Measurements from ENCODE around the gene MTARC2. TPM values are rescaled to one million over a fixed set of nuclear protein-coding genes. Genes with fewer than 3 reads are reported as not detected.

The MTARC2 gene
- total RNA-seq, 1 donor from 2014 or later = not detected

- no peak for DNase-seq
- peaks cover 63% of the 10 kb centered on the region for H3K27me3 Mint-ChIP-seq
- H3K36me3 Mint-ChIP-seq (ENCODE audit: low read depth) = no peaks in the 10 kb centered on the region
- no peaks in the 10 kb centered on the region for H3K9me3 Mint-ChIP-seq
- peak within 1 kb of the TSS; percentile 1 for H3K27ac Mint-ChIP-seq
- no peaks in the 10 kb centered on the region for H3K4me1 Mint-ChIP-seq
- no peak within 1 kb of the TSS for H3K4me3 Mint-ChIP-seq
- intact Hi-C loops (cut with micrococcal nuclease) = no loop called here
Observed at GRCh38 chr1:220786337-220787068, 38.4 kb downstream of the MTARC2 start, which contains the start of gene MTARC1. Gene MTARC1 (plus strand): TSS chr1:220786913. CDS start chr1:220786945, 32 bp downstream.

- Mint-ChIP-seq H3K4me3 (no peak overlapping the region), H3K27me3 (peaks cover 63% of the 10 kb centered on the region)
- intact Hi-C loops (cut with micrococcal nuclease) = no loop called here
Observed at GRCh38 chr1:220787069-220787619, 39.0 kb downstream of the MTARC2 start.

GRCh38 chr1:220788900-220789299, 40.8 kb downstream of the MTARC2 start:
- Mint-ChIP-seq H3K4me3 (no peak overlapping the region), H3K4me1 (no peaks in the 10 kb centered on the region), H3K27ac (no peak overlapping the region), H3K36me3 (ENCODE audit: low read depth) (no peaks in the 10 kb centered on the region), H3K9me3 (no peaks in the 10 kb centered on the region), H3K27me3 (peaks cover 53% of the 10 kb centered on the region)
- intact Hi-C loops (cut with micrococcal nuclease) = no loop called here
- DNase-seq = no peak

More at GRCh38 chr1:220787069-220787619, 39.0 kb downstream of the MTARC2 start:
- H3K36me3 Mint-ChIP-seq (ENCODE audit: low read depth) = no peaks in the 10 kb centered on the region
- no peaks in the 10 kb centered on the region for H3K4me1 Mint-ChIP-seq
- DNase-seq = no peak
- H3K9me3 Mint-ChIP-seq = no peaks in the 10 kb centered on the region
- H3K27ac Mint-ChIP-seq = no peak overlapping the region

GRCh38 chr1:220789532-220790147, 41.5 kb downstream of the MTARC2 start:
- H3K27ac Mint-ChIP-seq = no peak overlapping the region
- no peaks in the 10 kb centered on the region for H3K4me1 Mint-ChIP-seq
- no peak overlapping the region for H3K4me3 Mint-ChIP-seq
- no peaks in the 10 kb centered on the region for H3K36me3 Mint-ChIP-seq (ENCODE audit: low read depth)
- H3K27me3 Mint-ChIP-seq = peaks cover 48% of the 10 kb centered on the region
- H3K9me3 Mint-ChIP-seq = no peaks in the 10 kb centered on the region
- intact Hi-C loops (cut with micrococcal nuclease) = no loop called here
- DNase-seq = no peak

- Mint-ChIP-seq H3K27ac (no peak overlapping the region), H3K27me3 (peaks cover 32% of the 10 kb centered on the region), H3K9me3 (no peaks in the 10 kb centered on the region), H3K36me3 (ENCODE audit: low read depth) (no peaks in the 10 kb centered on the region), H3K4me1 (no peaks in the 10 kb centered on the region), H3K4me3 (no peak overlapping the region)
- intact Hi-C loops (cut with micrococcal nuclease) = no loop called here
- no peak for DNase-seq
Observed at GRCh38 chr1:220791285-220791684, 43.2 kb downstream of the MTARC2 start.

GRCh38 chr1:220791956-220792355, 43.8 kb downstream of the MTARC2 start:
- Mint-ChIP-seq H3K27ac (no peak overlapping the region), H3K4me1 (no peaks in the 10 kb centered on the region), H3K4me3 (no peak overlapping the region), H3K36me3 (ENCODE audit: low read depth) (no peaks in the 10 kb centered on the region), H3K27me3 (peaks cover 29% of the 10 kb centered on the region), H3K9me3 (no peaks in the 10 kb centered on the region)
- intact Hi-C loops (cut with micrococcal nuclease) = no loop called here
- DNase-seq = no peak

GRCh38 chr1:220796530-220796929, 48.4 kb downstream of the MTARC2 start:
- intact Hi-C loops (cut with micrococcal nuclease) = no loop called here
- DNase-seq = no peak
- Mint-ChIP-seq H3K27me3 (peaks cover 2% of the 10 kb centered on the region), H3K36me3 (ENCODE audit: low read depth) (no peaks in the 10 kb centered on the region), H3K4me3 (no peak overlapping the region), H3K4me1 (no peaks in the 10 kb centered on the region), H3K9me3 (no peaks in the 10 kb centered on the region), H3K27ac (no peak overlapping the region)

GRCh38 chr1:220797044-220797443, 48.9 kb downstream of the MTARC2 start:
- no peaks in the 10 kb centered on the region for H3K36me3 Mint-ChIP-seq (ENCODE audit: low read depth)
- DNase-seq = no peak
- intact Hi-C loops (cut with micrococcal nuclease) = no loop called here
- no peaks in the 10 kb centered on the region for H3K9me3 Mint-ChIP-seq
- no peaks in the 10 kb centered on the region for H3K4me1 Mint-ChIP-seq
- no peak overlapping the region for H3K4me3 Mint-ChIP-seq
- no peaks in the 10 kb centered on the region for H3K27me3 Mint-ChIP-seq
- H3K27ac Mint-ChIP-seq = no peak overlapping the region

GRCh38 chr1:220797553-220797952, 49.4 kb downstream of the MTARC2 start:
- H3K36me3 Mint-ChIP-seq (ENCODE audit: low read depth) = no peaks in the 10 kb centered on the region
- no peak overlapping the region for H3K4me3 Mint-ChIP-seq
- no peak overlapping the region for H3K27ac Mint-ChIP-seq
- H3K4me1 Mint-ChIP-seq = no peaks in the 10 kb centered on the region
- no peak for DNase-seq
- H3K9me3 Mint-ChIP-seq = no peaks in the 10 kb centered on the region
- intact Hi-C loops (cut with micrococcal nuclease) = no loop called here
- H3K27me3 Mint-ChIP-seq = no peaks in the 10 kb centered on the region

GRCh38 chr1:220798338-220798737, 50.2 kb downstream of the MTARC2 start:
- H3K4me1 Mint-ChIP-seq = no peaks in the 10 kb centered on the region
- intact Hi-C loops (cut with micrococcal nuclease) = no loop called here
- DNase-seq = no peak
- H3K9me3 Mint-ChIP-seq = no peaks in the 10 kb centered on the region
- no peak overlapping the region for H3K27ac Mint-ChIP-seq
- H3K36me3 Mint-ChIP-seq (ENCODE audit: low read depth) = no peaks in the 10 kb centered on the region
- H3K4me3 Mint-ChIP-seq = no peak overlapping the region
- H3K27me3 Mint-ChIP-seq = no peaks in the 10 kb centered on the region

- Mint-ChIP-seq H3K27ac (no peak overlapping the region), H3K4me3 (no peak overlapping the region), H3K9me3 (no peaks in the 10 kb centered on the region), H3K36me3 (ENCODE audit: low read depth) (no peaks in the 10 kb centered on the region), H3K27me3 (no peaks in the 10 kb centered on the region), H3K4me1 (no peaks in the 10 kb centered on the region)
- no peak for DNase-seq
- intact Hi-C loops (cut with micrococcal nuclease) = no loop called here
Observed at GRCh38 chr1:220800262-220800661, 52.1 kb downstream of the MTARC2 start.

GRCh38 chr1:220803401-220804201, 55.5 kb downstream of the MTARC2 start:
- Mint-ChIP-seq H3K27me3 (no peaks in the 10 kb centered on the region), H3K36me3 (ENCODE audit: low read depth) (no peaks in the 10 kb centered on the region), H3K4me3 (no peak overlapping the region), H3K4me1 (no peaks in the 10 kb centered on the region), H3K9me3 (no peaks in the 10 kb centered on the region), H3K27ac (no peak overlapping the region)
- DNase-seq = peak; percentile 67
- intact Hi-C loops (cut with micrococcal nuclease) = no loop called here

GRCh38 chr1:220804202-220804586, 56.1 kb downstream of the MTARC2 start:
- no peak overlapping the region for H3K27ac Mint-ChIP-seq
- H3K36me3 Mint-ChIP-seq (ENCODE audit: low read depth) = no peaks in the 10 kb centered on the region
- H3K9me3 Mint-ChIP-seq = no peaks in the 10 kb centered on the region
- intact Hi-C loops (cut with micrococcal nuclease) = no loop called here
- H3K27me3 Mint-ChIP-seq = no peaks in the 10 kb centered on the region
- no peak for DNase-seq
- no peaks in the 10 kb centered on the region for H3K4me1 Mint-ChIP-seq
- H3K4me3 Mint-ChIP-seq = no peak overlapping the region

GRCh38 chr1:220806408-220806807, 58.3 kb downstream of the MTARC2 start:
- DNase-seq = no peak
- H3K36me3 Mint-ChIP-seq (ENCODE audit: low read depth) = no peaks in the 10 kb centered on the region
- H3K4me3 Mint-ChIP-seq = no peak overlapping the region

More at GRCh38 chr1:220806408-220806807, 58.3 kb downstream of the MTARC2 start:
- no peak overlapping the region for H3K27ac Mint-ChIP-seq
- intact Hi-C loops (cut with micrococcal nuclease) = no loop called here
- peaks cover 4% of the 10 kb centered on the region for H3K4me1 Mint-ChIP-seq
- H3K27me3 Mint-ChIP-seq = no peaks in the 10 kb centered on the region
- H3K9me3 Mint-ChIP-seq = no peaks in the 10 kb centered on the region

All from activated CD4-positive, alpha-beta T cell treated with anti-CD3 and anti-CD28 coated beads, Interleukin-2, amount 10 ng/mL, durations not matched to agents 24 days and 14 days (primary cell).